GM18499 (cell line): ENCODE results near the gene PCDHB3.
"Not testable (repeated sequence)": the region's sequence is repeated elsewhere in the genome, so short reads cannot be mapped to it uniquely, and the experiment has no call there.

Source experiments
- ATAC-seq: cut with Tn5 transposase; IDR thresholded peaks from one replicate; pipeline ENCODE4 v1.9.1; 2021; ENCODE audit warnings: moderate number of reproducible peaks; ENCODE audit not compliant: insufficient read depth, unreplicated experiment

The PCDHB3 gene

GRCh38 chr5:141135030-141135717 is 34.9 kb downstream of the PCDHB3 start, which contains the start of gene PCDHB5:
Gene PCDHB5, plus strand, starts transcription at chr5:141135206. Its CDS starts 229 bp downstream, at chr5:141135435.
- ATAC-seq, result no peak

GRCh38 chr5:141135718-141136266 is 35.5 kb downstream of the PCDHB3 start:
- ATAC-seq, result no peak

- ATAC-seq, result not testable (repeated sequence)
These were observed 37.1 kb downstream of the PCDHB3 start for GRCh38 chr5:141137346-141137745.

GRCh38 chr5:141149812-141150211 is 49.5 kb downstream of the PCDHB3 start, which contains the start of gene PCDHB6:
Gene PCDHB6, plus strand, starts transcription at chr5:141150057. Its CDS starts 201 bp downstream, at chr5:141150258.
- ATAC-seq, result no peak

GRCh38 chr5:141150224-141150992 is 50.1 kb downstream of the PCDHB3 start:
- ATAC-seq, result no peak

GRCh38 chr5:141150993-141151325 is 50.7 kb downstream of the PCDHB3 start:
- no peak for ATAC-seq

GRCh38 chr5:141151632-141152031 is 51.4 kb downstream of the PCDHB3 start:
- not testable (repeated sequence) for ATAC-seq

GRCh38 chr5:141152096-141152495 is 51.8 kb downstream of the PCDHB3 start:
- not testable (repeated sequence) for ATAC-seq
